ENCODE results near the gene POLN.

GRCh38 chr4:2241003-2241402, 918 bp downstream of the POLN start:
- no peak for TF ChIP-seq CTCF (IDR thresholded peaks at IDR 0.05; ENCODE audit: low read depth, low read length)
- no peak for TF ChIP-seq POLR2A (IDR thresholded peaks at IDR 0.05; ENCODE audit: extremely low read depth, insufficient read length)
- TF ChIP-seq MAX (IDR thresholded peaks at IDR 0.05; ENCODE audit: low read depth, low read length) = 0 out of 2 replicates have a peak, but pooled peaks have one; percentile 5
